Measurements from ENCODE around the gene GLP1R.

Gene GLP1R

GRCh38 chr6:39087197-39087596 is 38.6 kb downstream of the GLP1R start:
- DNase-seq = no peak

DNA sequence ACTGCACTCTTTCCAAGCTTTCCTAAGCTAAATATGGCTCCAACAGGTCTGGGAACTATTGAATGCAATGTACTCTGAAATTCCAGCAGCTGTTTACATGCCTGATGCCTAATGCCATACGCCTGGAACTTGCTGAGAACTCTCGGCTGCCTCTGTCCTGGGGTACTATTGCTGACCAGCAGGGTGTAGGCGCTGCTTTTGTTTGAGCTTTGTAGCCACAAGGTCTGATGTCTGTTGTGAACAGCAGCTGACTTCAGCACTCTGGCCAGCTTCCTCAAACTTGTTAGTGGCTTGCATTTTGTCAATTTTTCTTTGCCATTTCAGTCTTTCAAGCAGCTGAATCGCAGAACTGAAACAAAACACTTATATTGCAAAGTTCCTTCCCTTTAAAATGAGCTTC is 39.8 kb downstream of the GLP1R start:
- DNase-seq = no peak

- no peak for DNase-seq
Measured at GRCh38 chr6:39090036-39090435, 41.5 kb downstream of the GLP1R start.

DNA sequence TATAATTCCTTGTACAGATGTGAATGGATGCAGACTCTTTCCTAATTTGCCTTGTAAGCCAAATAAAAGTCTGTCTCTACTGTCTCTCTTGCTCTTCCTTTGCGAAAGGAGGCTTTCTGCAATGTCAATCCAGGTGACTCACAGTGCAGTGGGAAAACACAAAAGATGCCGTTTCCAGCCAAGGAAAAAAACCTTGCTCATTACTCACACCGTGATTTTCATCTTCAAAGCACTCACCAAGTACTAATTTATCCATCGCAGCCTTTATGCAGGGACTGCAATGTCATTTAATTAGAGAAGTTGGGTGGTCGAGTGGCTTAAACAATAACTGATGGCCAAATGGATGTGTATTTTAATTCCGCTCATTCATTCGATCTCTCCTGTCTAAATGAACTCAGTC is 42.6 kb downstream of the GLP1R start:
- DNase-seq = no peak

DNA sequence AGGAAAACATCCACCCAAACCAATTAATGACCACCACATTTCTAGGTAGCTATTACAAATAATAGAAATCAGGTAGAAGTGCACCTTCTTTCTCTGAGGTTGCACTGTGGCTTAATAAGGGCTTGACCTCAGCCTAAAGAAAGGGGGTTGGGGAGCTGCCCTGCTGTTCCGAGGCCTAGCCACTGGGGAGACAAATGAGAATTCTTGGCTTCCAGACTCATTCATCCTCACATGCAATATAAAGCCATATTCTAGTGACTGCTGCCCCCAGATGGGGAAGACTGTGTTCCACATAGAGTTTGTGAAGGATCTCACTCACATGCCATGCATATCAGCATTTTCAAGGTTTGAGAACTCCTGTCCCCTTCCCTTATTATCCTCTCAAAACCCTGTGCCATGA is 43.5 kb downstream of the GLP1R start:
- no peak for DNase-seq

DNA sequence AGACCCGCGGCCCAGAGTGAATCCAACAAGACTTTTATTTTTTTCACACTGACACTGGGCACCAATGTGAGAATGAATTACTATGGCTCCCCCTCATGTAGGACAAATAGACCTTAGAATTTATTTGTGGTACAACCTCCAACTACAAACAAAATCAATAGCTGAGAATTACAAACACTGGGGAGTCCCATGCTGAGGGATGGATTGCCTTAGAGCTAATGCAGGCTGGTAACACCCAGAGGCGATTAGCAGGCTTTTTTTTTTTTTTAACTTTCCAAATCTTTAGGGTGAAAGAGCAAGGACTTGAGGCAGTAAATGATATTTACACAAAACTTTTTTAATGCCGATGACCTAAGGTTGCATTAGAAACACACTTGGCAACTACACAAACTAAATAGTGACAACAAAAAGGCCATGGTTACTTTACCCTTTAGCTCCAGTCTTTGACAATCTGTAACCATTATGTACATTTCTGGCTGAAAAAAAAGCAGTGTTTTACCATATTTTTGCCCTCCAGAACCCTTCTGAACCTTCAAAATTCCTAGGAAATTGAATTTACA is 44.6 kb downstream of the GLP1R start:
- no peak for DNase-seq

GRCh38 chr6:39095578-39095977 is 47.0 kb downstream of the GLP1R start:
- DNase-seq = no peak

GRCh38 chr6:39100358-39100757 is 51.8 kb downstream of the GLP1R start:
- DNase-seq = no peak

DNA sequence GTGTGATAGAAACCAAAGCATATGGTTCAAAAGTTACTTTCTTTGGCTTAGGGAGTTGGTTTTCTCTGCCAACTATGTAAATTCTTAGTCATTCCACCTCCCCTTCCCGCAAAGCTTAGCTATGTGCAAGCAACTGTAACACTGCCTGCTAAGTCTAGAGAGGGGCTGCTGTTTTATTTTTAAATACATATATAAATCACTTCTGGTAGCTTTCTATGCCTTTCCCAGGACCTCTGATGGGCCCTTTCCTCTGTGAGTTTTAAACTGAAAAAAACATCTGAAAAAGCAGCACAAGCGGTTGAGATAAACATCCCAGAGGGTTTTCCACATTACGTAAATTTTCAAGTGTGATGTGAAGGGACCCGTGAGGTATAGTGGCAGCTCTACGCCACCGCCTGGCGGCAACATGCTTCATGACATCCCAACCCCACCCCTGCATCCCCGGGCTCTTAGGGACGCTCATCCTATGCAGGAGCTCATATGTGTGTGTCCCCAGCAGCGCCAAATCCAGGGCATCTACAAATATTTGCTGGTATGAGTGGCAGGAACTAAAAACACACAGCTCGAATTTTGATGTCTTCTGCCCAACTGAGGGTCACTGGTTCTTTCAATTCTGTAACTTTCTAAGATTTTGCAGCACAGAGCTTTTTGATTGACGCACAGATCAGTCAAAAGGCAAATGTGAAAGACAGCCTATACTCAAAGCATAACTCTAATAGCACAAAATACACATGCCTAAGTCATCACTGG is 53.7 kb downstream of the GLP1R start:
- DNase-seq = peak; percentile 19

- DNase-seq = no peak
Measured at GRCh38 chr6:39102821-39103136, 54.2 kb downstream of the GLP1R start.

GRCh38 chr6:39104528-39104927 is 55.9 kb downstream of the GLP1R start:
- no peak for DNase-seq

DNA sequence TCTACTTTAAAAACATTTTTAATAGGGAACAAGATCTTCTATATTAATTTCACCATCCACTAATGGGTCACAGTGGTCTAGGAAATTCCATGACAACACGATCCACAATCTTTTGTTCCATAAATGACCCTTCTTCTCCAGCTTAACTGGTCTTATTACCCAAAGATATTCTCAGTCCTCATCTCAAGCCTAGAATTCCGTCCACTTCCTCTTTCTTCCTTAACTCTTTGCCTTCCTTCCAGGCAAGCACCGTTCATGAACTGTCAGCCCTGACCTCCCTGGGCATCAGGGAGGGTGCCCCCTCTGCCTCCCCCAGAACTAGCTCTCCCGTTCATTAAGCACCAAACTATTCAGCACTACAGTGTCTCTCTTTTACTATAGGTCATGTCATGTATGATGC is 58.5 kb downstream of the GLP1R start:
- DNase-seq = no peak

GRCh38 chr6:39107641-39108040 is 59.1 kb downstream of the GLP1R start:
- DNase-seq = no peak

DNA sequence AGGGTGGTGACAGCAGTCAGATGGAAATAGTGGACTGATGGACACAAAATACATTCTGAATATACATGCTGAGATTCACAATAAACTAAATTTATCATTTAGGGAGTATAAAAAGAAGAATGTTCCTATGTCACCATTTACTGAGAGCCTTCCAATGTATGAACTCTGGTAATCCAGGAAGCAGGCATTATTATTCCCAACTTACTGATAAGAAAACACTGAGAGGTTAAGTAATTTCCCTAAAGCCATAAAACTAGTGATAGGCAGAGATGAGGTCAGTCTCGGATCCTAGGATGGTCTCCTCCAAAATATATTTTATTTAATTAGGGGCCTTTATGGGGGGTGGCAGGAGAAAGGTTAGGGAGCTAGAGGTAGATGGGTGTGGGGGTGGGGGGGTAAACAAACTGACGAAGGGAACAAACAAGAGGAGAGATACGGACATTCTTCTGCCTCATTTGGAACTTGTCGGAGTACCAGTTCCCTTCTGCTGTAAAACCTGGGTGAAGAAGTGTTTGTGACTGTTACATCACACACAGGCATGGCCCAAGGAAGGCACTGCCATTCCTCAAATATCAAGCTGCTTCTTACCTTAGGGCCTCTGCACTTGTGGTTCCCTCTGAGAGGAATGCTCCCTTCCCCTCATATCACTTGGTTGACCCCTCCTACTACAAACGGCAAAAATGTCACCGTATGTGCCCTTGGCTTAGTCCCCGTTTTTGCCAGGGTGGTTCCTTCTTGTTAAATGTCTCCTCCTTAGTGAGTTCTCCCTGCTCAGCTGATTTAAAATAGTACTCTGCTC is 59.7 kb downstream of the GLP1R start:
- no peak for DNase-seq

DNA sequence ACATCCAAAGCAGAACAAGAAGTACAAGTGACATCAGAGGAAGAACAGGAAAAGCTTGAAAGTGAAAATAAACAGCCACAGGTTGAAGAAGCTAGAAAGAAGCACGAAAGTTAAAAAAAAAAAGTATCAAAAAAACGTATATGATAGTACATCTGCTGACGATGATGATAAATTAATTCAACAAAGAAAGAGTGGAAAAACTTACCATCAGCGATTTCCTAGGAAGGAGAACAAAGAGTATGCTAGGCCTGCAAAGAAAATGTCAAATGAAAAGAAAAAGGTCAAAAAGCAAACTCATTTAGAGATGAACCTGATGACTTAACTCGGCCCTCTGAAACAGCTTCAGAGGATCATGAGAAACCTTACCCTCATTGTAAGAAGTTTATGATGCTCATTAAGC is 62.7 kb downstream of the GLP1R start:
- peak; percentile 40 for DNase-seq

- no peak for DNase-seq
Measured at GRCh38 chr6:39113788-39114187, 65.2 kb downstream of the GLP1R start.

GRCh38 chr6:39114388-39114703 is 65.8 kb downstream of the GLP1R start:
- DNase-seq = no peak

DNA sequence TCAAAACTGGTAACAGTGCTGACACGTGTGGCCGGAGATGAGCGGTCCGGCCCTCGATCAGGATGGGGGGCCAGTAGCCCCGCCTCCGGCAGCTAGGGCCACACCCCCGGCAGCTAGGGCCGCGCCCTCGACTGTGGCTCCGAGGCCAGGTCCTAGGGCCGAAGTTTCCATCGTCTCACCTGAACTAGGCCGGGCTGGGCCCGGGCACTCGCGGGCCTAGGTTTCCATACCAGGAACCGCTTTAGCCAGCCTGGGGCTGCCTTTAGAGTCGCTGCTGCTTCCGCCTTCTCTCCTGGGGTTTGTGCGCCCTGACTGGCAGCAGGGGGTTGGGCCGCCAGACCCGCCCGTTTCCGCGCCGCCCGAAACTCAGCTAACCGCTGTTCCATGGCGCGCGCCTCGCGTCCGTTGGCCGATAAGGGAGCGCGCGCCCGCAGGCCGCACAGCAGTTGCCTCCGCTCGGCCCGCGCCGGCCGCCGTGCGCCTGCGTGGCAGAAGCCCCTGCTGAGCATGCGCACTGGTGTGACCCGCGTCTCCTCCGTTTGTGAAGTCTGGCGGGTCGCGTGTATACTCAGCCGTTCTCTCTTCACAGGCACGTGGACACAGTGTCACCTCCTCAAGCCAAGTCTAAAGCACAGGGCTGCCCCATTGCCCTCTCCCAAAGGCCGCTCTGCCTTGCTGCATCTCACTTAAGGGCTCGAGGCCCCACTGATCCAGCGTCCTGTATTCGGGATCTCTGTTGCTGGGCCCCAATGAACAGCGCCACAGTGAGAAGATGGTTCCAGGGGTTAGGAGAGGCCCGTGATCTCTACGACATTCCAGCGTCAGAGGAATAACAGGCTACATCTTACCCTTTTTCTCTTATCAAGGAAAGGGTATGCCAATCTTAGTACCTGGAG is 66.4 kb downstream of the GLP1R start, which contains the start of gene SAYSD1:
Gene SAYSD1 (minus strand): TSS at position 483 of the 896 bp plus-strand sequence. CDS start 97 bp downstream, at position 386.
- peak; percentile 97 for DNase-seq

GRCh38 chr6:39118921-39119320 is 70.3 kb downstream of the GLP1R start:
- DNase-seq = no peak

GRCh38 chr6:39124114-39124513 is 75.5 kb downstream of the GLP1R start:
- DNase-seq = no peak

DNA sequence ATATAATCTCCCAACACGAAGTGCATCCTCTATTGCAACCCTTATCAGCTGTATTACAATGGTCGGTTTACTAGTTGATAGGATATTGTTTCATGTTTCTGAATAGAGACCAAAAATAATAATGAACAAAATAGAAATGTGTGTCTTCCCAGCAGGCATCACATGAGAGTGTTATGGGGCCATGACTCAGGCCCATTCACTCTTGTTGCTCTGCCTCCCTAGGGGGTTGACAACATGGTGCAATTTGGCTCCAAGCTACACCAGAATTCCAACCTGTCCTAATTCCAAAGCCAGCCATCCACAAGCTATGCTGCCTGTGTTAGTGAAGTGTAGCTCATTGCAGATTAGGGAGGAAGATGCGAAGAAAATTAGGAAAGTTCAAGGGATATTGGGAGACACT is 79.5 kb downstream of the GLP1R start:
- DNase-seq = no peak

GRCh38 chr6:39128832-39129231 is 80.3 kb downstream of the GLP1R start:
- DNase-seq = no peak

DNA sequence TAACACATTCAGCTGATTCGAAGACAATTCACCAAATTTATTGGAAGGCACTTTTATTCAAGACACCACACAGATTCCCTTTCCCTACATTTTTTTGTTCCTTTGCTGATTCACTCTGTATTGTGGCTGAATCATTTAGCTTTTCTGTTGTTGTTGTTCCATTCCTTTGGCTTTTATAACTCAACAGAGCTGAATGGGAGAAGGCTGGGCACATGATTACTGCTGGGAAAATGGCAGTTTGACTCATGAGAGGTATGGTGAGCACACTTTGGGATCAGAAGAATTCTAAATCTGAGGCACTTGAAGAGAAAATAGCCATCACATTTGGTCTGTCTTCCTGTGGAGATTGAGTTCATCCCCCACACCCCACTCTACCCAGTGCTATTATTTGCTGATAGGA is 82.1 kb downstream of the GLP1R start:
- DNase-seq = no peak

Data from activated CD4-positive, alpha-beta T cell treated with anti-CD3 and anti-CD28 coated beads, Interleukin-10, Interleukin-2, amounts not matched to agents 100 ng/mL and 50 ng/mL, durations not matched to agents 16 hours and 8 hours (primary cell).